NCI-H2029 treated with DMSO at 0.1 percent for 48 hours (cell line): ENCODE measurements around the gene PSMA4.
A peak's percentile ranks its signal among the peaks of the same experiment; 100 is the strongest.
"Not testable (repeated sequence)": the region's sequence is repeated elsewhere in the genome, so short reads cannot be mapped to it uniquely, and the experiment has no call there.

Experiments
- DNase-seq: peaks from one replicate; lab custom pipeline; 2025; lab: John Stamatoyannopoulos, UW

Gene PSMA4

GRCh38 chr15:78551902-78552301, 11.7 kb downstream of the PSMA4 start:
- DNase-seq = no peak

GRCh38 chr15:78552597-78552996, 12.4 kb downstream of the PSMA4 start:
- no peak for DNase-seq

- not testable (repeated sequence) for DNase-seq
Observed at GRCh38 chr15:78560201-78560600, 20.0 kb downstream of the PSMA4 start.

GRCh38 chr15:78561490-78561889, 21.2 kb downstream of the PSMA4 start:
- DNase-seq = no peak

- DNase-seq = no peak
Observed at GRCh38 chr15:78563092-78563491, 22.8 kb downstream of the PSMA4 start.

DNA sequence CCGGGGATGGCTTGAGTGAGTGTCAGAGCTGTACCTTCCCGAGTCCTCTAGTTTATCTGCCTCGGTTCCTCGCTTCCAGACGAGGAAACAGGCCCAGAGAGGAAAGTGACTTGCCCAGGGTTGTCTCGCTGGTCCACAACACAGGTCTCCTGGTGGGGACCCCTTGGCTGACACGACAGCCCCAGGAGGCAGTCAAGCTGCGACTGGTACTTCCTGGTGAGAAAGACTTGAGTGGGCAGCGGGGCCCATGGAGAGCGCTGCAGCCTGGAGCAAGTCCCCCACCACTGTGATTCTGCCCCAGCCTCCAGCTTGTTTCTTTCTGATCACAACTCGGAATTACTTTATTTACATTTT, 24.5 kb downstream of the PSMA4 start:
- DNase-seq = no peak

DNA sequence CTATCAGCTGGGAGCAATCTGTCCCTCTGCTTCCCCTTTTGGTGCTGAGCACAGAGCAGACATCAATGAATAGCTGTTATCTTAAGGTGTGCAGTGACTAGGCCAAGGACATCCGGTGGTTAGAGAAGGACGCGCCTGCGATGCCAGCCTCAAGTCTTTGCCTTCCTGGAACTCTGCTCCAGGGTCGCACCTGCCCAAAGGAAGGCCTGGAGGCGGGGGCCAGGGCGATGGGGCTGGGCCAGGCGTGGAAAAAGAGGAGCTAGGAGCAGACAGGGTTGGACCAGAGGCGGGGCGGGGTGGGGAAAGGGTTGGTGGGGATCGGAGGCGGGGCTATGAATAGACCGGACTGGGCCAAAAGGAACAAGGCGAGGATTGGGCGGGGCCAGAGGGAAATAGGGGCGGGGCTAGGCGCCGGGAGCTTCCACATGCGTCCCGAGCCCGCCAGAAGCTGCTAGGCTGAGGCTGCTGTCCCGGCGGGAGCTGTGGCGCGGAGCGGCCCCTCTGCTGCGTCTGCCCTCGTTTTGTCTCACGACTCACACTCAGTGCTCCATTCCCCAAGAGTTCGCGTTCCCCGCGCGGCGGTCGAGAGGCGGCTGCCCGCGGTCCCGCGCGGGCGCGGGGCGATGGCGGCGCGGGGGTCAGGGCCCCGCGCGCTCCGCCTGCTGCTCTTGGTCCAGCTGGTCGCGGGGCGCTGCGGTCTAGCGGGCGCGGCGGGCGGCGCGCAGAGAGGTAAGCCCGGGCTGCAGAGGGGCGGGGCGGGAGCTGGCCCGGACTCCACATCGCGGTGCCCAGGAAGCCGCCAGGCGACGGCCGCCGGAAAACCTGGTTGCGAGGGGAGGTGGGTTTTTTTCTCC, 25.1 kb downstream of the PSMA4 start, which contains the start of gene CHRNA5:
Gene CHRNA5 (plus strand): TSS at position 424 of the 854 bp plus-strand sequence. CDS start 200 bp downstream, at position 624.
- DNase-seq = peak; percentile 58

DNA sequence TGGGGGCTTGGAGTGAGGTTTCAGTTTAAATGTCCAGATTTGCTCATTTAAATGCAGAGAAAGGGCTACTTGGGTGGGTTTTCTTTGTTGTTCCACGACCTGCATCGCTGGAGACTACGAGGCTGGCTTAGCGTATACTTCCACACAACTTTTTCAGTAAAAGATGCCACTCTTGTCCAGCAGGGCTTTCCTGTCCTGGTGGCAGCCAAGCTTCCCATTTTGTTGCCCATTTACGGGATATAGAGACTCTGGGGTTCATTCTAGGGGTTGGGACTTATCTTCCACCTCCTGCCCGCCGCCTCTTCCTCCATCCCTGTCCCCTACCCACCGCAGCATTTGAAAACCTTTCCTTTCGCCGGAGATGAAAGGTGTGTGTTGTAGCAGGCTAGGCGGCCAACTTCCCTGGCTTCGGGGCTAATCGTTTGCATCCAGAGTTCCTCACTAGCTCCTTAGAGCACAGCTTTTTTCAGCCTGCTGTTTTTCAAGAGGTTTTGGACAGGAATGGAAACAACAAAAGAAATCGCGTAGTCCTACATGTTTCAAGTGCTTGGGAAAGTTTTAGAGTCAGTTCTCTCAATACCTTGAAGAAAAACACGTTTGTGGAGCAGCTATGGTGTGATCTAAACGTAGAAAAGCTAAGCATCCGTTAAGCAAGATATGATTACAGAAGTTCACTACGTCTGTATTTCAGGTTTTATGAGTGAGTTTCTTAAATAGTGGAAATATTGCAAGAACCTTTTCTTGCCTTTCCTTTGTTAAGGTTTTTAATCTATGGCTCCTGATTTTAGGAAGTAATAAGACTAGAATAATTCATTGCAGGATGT, 25.9 kb downstream of the PSMA4 start:
- DNase-seq = no peak

GRCh38 chr15:78567531-78567930, 27.3 kb downstream of the PSMA4 start:
- no peak for DNase-seq

DNA sequence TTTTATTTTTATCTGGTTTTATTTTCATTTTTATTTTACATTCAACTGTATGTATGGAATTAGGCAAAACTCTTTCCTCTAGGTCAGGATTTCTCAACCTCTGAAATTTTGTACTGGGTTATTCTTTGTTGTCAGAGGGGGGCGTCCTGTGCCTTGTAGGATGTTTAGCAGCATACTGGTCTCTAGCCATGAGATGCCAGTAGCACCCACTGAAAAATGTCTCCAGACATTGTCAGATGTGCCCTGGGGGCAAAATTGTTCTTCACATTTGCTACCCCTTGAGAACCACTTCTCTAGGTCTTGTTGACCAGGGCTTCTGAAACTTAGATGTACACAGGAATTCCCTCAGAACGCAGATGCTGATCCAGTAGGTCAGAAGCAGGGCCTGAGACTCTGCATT, 30.5 kb downstream of the PSMA4 start:
- DNase-seq = no peak

- DNase-seq = no peak
Observed at GRCh38 chr15:78571382-78571781, 31.1 kb downstream of the PSMA4 start.

GRCh38 chr15:78573416-78573815, 33.2 kb downstream of the PSMA4 start:
- DNase-seq = no peak

DNA sequence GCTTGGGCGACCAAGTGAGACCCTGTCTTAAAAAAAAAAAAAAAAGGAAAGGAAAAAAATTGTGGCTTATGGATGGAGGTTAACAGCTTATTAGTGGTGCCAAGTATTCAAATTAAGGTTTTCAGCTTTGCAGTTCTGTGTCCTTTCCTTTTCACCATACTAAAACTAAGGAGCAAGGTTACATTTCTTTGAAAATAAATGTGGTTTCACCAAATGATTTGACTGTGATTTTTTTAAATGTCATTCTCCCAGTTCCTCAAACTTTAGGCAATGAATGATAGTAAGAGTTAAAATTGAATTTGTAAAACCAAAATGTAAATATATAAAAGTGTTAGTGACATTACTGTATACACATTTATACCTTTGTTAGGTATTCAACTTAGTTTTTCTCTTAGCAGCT, 34.7 kb downstream of the PSMA4 start:
- no peak for DNase-seq

DNA sequence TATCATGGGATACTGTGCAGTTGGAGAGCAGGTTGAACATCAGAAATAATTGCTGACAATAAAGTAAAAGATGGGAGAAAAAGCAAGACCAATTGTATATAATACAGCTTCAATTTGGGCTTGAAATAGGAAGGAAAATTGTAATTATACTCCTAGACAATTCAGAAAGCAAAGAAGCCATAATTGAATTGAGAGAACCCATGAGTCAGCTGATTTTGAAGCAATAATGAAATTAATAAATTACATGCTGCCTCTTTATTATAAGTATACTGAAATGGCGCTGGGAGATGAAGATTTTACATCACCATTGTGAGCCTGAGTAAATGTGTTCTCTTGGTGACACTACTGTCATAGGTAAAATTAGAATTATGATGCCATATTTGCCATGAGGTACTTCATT, 57.3 kb downstream of the PSMA4 start:
- DNase-seq = no peak

- no peak for DNase-seq
Observed at GRCh38 chr15:78598348-78598747, 58.1 kb downstream of the PSMA4 start.

- no peak for DNase-seq
Observed at GRCh38 chr15:78599189-78599588, 58.9 kb downstream of the PSMA4 start.
